Spleen (tissue), 7 donors: Measurements from ENCODE around the gene TACR2.

ENCODE experiments used
- CTCF ChIP-seq, 11 experiments: fragments of 200-600 bp in 7 of 11; fragments of 450-650 bp in 4 of 11; sonication (generic) in 4 of 11; IDR thresholded peaks in 8 of 11; conservative IDR thresholded peaks in 3 of 11; 1 replicate in 7 of 11; 2 replicates in 4 of 11; pipeline versions ENCODE4 v1.4.0 to v1.8.0; 2016 to 2021; ENCODE audit warnings: antibody characterized with exemption in 11 of 11, inconsistent platforms in 4 of 11, mild to moderate bottlenecking in 1 of 11
- POLR2AphosphoS5 ChIP-seq, 3 donors: sonication (generic); formaldehyde crosslinking; IDR thresholded peaks; one replicate each; pipeline ENCODE4 v1.5.1; 2017; ENCODE audit warnings: antibody characterized with exemption in 3 of 3
- donor health status: DM: no; HTN: no; CAD: no; lungs with moderate emphysema.
- donor health status: DM: no; HTN: no; CAD: no.
- donor health status: DM: no; HTN: no; CAD: no.

- TF ChIP-seq CTCF (IDR thresholded peaks at IDR 0.05 in 8 of 11, conservative IDR thresholded peaks at IDR 0.05 in 3 of 11), result no peak
- TF ChIP-seq POLR2AphosphoS5 (IDR thresholded peaks at IDR 0.05), result no peak
Observed at GRCh38 chr10:69421611-69422308, 5.0 kb upstream of the TACR2 start.
